OCI-LY1 (cell line): ENCODE measurements around the gene IL1RAP.

Experiments used
- EZH2 ChIP-seq: fragments of 200-600 bp; sonication (generic), shearing (Covaris generic); IDR thresholded peaks from 2 replicates; pipeline ENCODE4 v1.8.0; 2017; ENCODE audit warnings: borderline replicate concordance, mixed run types, mild to moderate bottlenecking, antibody characterized with exemption, low read length, moderate library complexity, mixed read lengths
- TF ChIP-seq, protein P1 (sequence below): fragments of 200-600 bp; sonication (generic), shearing (Covaris generic); IDR thresholded peaks from 2 replicates; pipeline ENCODE4 v1.5.1; 2017; ENCODE audit warnings: mild to moderate bottlenecking, antibody characterized with exemption, low read length, moderate library complexity, mixed read lengths

GRCh38 chr3:190552021-190552420, 38.1 kb downstream of the IL1RAP start:
- TF ChIP-seq, protein P1, sequence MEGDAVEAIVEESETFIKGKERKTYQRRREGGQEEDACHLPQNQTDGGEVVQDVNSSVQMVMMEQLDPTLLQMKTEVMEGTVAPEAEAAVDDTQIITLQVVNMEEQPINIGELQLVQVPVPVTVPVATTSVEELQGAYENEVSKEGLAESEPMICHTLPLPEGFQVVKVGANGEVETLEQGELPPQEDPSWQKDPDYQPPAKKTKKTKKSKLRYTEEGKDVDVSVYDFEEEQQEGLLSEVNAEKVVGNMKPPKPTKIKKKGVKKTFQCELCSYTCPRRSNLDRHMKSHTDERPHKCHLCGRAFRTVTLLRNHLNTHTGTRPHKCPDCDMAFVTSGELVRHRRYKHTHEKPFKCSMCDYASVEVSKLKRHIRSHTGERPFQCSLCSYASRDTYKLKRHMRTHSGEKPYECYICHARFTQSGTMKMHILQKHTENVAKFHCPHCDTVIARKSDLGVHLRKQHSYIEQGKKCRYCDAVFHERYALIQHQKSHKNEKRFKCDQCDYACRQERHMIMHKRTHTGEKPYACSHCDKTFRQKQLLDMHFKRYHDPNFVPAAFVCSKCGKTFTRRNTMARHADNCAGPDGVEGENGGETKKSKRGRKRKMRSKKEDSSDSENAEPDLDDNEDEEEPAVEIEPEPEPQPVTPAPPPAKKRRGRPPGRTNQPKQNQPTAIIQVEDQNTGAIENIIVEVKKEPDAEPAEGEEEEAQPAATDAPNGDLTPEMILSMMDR, result no peak
- TF ChIP-seq EZH2, result no peak
